HG02623 (cell line): ENCODE measurements around the gene RAD9A.
A peak's percentile ranks its signal among the peaks of the same experiment; 100 is the strongest.

ENCODE experiments used
- ATAC-seq: cut with Tn5 transposase; IDR thresholded peaks from one replicate; pipeline ENCODE4 v1.9.1; 2021; ENCODE audit warnings: moderate library complexity; ENCODE audit not compliant: unreplicated experiment

Gene RAD9A

GRCh38 chr11:67438158-67438902, 46.5 kb downstream of the RAD9A start:
- ATAC-seq = no peak

- ATAC-seq = no peak
Measured at GRCh38 chr11:67439321-67440228, 47.8 kb downstream of the RAD9A start.

- no peak for ATAC-seq
Measured at GRCh38 chr11:67440229-67441097, 48.7 kb downstream of the RAD9A start.

GRCh38 chr11:67441098-67441563, 49.3 kb downstream of the RAD9A start:
- no peak for ATAC-seq

GRCh38 chr11:67441731-67442351, 50.1 kb downstream of the RAD9A start:
- no peak for ATAC-seq

GRCh38 chr11:67442504-67443404, 51.0 kb downstream of the RAD9A start:
- peak; percentile 10 for ATAC-seq

GRCh38 chr11:67445515-67445914, 53.7 kb downstream of the RAD9A start:
- ATAC-seq = no peak
